Cardiac fibroblast (primary cell): ENCODE data around the gene GRIN2A.

Experiments used
- DNase-seq, 2 donors: peaks; one replicate each; pipeline versions ENCODE4 v3.0.0 to v3.0.0-alpha.2; 2010; ENCODE audit warnings: low read depth in 2 of 2
- H3K4me3 ChIP-seq, 2 donors: replicated peaks in 1 of 2; 1 replicate in 1 of 2; 2 replicates in 1 of 2; pipeline ENCODE4 v1.5.1; 2011; ENCODE audit warnings: low read depth in 2 of 2, low read length in 2 of 2, mild to moderate bottlenecking in 2 of 2, moderate library complexity in 1 of 2
- CTCF ChIP-seq: IDR thresholded peaks from one replicate; pipeline ENCODE4 v1.5.1; 2011; ENCODE audit warnings: low read depth, mild to moderate bottlenecking, low read length, inconsistent platforms

GRIN2A gene

GRCh38 chr16:10022098-10022497, 160.1 kb downstream of the GRIN2A start:
- no peak for DNase-seq
- no peak overlapping the region for H3K4me3 ChIP-seq
- no peak for TF ChIP-seq CTCF

- DNase-seq: no peak
- H3K4me3 ChIP-seq: no peak overlapping the region
- no peak for TF ChIP-seq CTCF
Measured at GRCh38 chr16:10020866-10021265, 161.4 kb downstream of the GRIN2A start.

GRCh38 chr16:10016752-10017151, 165.5 kb downstream of the GRIN2A start:
- TF ChIP-seq CTCF: no peak
- H3K4me3 ChIP-seq: no peak overlapping the region
- DNase-seq: no peak

- DNase-seq: no peak
- TF ChIP-seq CTCF: no peak
- H3K4me3 ChIP-seq: no peak overlapping the region
Measured at GRCh38 chr16:10015397-10015796, 166.8 kb downstream of the GRIN2A start.

GRCh38 chr16:10013774-10014173, 168.5 kb downstream of the GRIN2A start:
- TF ChIP-seq CTCF: no peak
- no peak overlapping the region for H3K4me3 ChIP-seq
- DNase-seq: no peak

GRCh38 chr16:10013364-10013763, 168.9 kb downstream of the GRIN2A start:
- no peak for TF ChIP-seq CTCF
- H3K4me3 ChIP-seq: no peak overlapping the region
- no peak for DNase-seq

- DNase-seq: no peak
- no peak overlapping the region for H3K4me3 ChIP-seq
- no peak for TF ChIP-seq CTCF
Measured at GRCh38 chr16:10009684-10010083, 172.5 kb downstream of the GRIN2A start.
